ENCODE measurements around the gene SMG6. TPM values are rescaled to one million over a fixed set of nuclear protein-coding genes. Genes with fewer than 3 reads are reported as not detected.

SMG6 gene
- total RNA-seq, 1 donor from 2014 or later: 47.7 TPM

DNA sequence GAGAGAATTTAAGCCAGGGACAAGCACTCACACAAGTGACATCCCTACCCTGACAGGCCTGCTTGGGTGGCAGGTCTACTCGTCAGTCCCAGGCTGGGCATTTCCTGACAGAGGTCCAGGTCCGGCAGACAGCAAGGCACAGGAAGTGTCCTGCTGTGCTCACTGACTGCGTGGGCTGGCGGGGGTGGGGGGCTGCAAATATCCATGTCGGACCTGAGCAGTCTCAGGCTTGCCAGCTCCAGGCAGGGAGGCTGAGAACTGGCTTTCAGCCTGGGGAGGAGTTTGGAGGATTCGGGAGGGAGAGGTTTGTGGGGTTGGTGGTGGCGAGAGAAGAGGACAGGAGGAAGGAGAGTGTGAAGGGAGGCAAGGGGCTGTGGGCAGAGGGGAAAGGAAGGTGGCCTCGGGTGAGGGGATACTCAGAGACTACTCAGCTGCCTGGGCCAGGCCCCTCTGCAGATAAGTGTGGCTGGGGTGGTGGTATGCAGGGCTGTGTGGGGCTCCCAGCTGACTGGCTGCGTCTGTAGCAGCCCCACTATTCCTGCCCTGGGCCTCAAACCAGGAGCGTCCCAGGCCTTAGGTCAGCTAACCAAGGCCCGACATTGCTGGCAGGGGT is 240.9 kb downstream of the SMG6 start:
- H3K36me3 Mint-ChIP-seq (ENCODE audit: insufficient read depth): peaks cover 31% of the 10 kb centered on the region
- H3K27me3 Mint-ChIP-seq: peaks cover 32% of the 10 kb centered on the region
- no peaks in the 10 kb centered on the region for H3K4me1 Mint-ChIP-seq (ENCODE audit: low read depth)
- H3K9me3 Mint-ChIP-seq (ENCODE audit: low read depth): no peaks in the 10 kb centered on the region
- H3K27ac Mint-ChIP-seq: no peak overlapping the region
- TF ChIP-seq CTCF (IDR thresholded peaks at IDR 0.05; ENCODE audit: unreplicated experiment): no peak
- DNase-seq (ENCODE audit: low spot score, unreplicated experiment): no peak
- H3K4me3 Mint-ChIP-seq (ENCODE audit: low read depth): no peak overlapping the region

- H3K27me3 Mint-ChIP-seq: peaks cover 35% of the 10 kb centered on the region
- H3K4me3 Mint-ChIP-seq (ENCODE audit: low read depth): no peak overlapping the region
- no peaks in the 10 kb centered on the region for H3K4me1 Mint-ChIP-seq (ENCODE audit: low read depth)
- no peak for DNase-seq (ENCODE audit: low spot score, unreplicated experiment)
- no peaks in the 10 kb centered on the region for H3K9me3 Mint-ChIP-seq (ENCODE audit: low read depth)
- no peak overlapping the region for H3K27ac Mint-ChIP-seq
- peaks cover 31% of the 10 kb centered on the region for H3K36me3 Mint-ChIP-seq (ENCODE audit: insufficient read depth)
- no peak for TF ChIP-seq CTCF (IDR thresholded peaks at IDR 0.05; ENCODE audit: unreplicated experiment)
These were observed 242.1 kb downstream of the SMG6 start for GRCh38 chr17:2061441-2061958.

DNA sequence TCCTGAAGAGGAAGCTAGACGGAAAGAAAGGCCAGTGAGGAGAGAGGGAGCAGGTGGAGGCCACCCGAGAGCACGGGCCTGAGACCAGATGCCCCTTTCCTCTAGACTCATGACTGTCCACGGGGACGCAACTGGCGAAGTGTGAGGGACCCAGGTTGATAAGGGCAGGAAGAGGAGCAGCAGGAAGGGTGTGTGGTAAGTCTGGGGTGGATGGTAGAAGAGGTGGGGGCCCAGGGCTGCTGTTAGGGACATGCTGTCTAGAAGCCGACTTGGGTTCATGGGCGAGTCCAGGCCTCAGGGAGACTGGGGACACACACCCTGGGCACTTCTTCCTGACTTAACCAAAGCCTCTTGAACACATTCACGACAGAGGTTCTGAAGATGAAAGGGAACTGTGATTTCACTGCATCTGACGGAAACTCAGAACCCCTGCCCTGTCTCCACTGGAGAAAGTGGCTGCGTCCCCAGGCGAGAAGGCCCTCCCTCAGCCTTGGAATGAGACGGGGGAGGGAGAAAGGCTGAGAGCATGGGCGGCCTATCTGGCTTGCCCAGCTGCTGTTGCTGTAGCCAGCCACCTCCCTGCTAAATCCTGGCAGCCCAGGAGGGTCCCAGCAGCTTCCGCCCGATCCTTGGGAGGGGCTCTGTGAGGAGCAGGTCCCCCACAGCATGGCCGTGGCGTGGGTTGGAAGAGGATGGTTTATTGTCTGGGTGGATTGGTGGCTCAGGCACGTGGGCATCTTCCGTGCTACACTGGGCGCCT is 242.7 kb downstream of the SMG6 start:
- no peak for TF ChIP-seq CTCF (IDR thresholded peaks at IDR 0.05; ENCODE audit: unreplicated experiment)
- peaks cover 29% of the 10 kb centered on the region for H3K36me3 Mint-ChIP-seq (ENCODE audit: insufficient read depth)
- H3K27me3 Mint-ChIP-seq: peaks cover 35% of the 10 kb centered on the region
- no peak for DNase-seq (ENCODE audit: low spot score, unreplicated experiment)
- no peak overlapping the region for H3K27ac Mint-ChIP-seq
- H3K9me3 Mint-ChIP-seq (ENCODE audit: low read depth): no peaks in the 10 kb centered on the region
- H3K4me1 Mint-ChIP-seq (ENCODE audit: low read depth): no peaks in the 10 kb centered on the region
- no peak overlapping the region for H3K4me3 Mint-ChIP-seq (ENCODE audit: low read depth)

- H3K9me3 Mint-ChIP-seq (ENCODE audit: low read depth): no peaks in the 10 kb centered on the region
- H3K36me3 Mint-ChIP-seq (ENCODE audit: insufficient read depth): peaks cover 27% of the 10 kb centered on the region
- no peaks in the 10 kb centered on the region for H3K4me1 Mint-ChIP-seq (ENCODE audit: low read depth)
- no peak overlapping the region for H3K27ac Mint-ChIP-seq
- no peak for TF ChIP-seq CTCF (IDR thresholded peaks at IDR 0.05; ENCODE audit: unreplicated experiment)
- DNase-seq (ENCODE audit: low spot score, unreplicated experiment): no peak
- H3K4me3 Mint-ChIP-seq (ENCODE audit: low read depth): no peak overlapping the region
- peaks cover 35% of the 10 kb centered on the region for H3K27me3 Mint-ChIP-seq
These were observed 243.3 kb downstream of the SMG6 start for GRCh38 chr17:2060385-2060658.

GRCh38 chr17:2059547-2060384 is 243.8 kb downstream of the SMG6 start:
- H3K27ac Mint-ChIP-seq: no peak overlapping the region
- peaks cover 25% of the 10 kb centered on the region for H3K36me3 Mint-ChIP-seq (ENCODE audit: insufficient read depth)
- TF ChIP-seq CTCF (IDR thresholded peaks at IDR 0.05; ENCODE audit: unreplicated experiment): no peak
- no peaks in the 10 kb centered on the region for H3K4me1 Mint-ChIP-seq (ENCODE audit: low read depth)
- H3K4me3 Mint-ChIP-seq (ENCODE audit: low read depth): no peak overlapping the region
- H3K9me3 Mint-ChIP-seq (ENCODE audit: low read depth): no peaks in the 10 kb centered on the region
- no peak for DNase-seq (ENCODE audit: low spot score, unreplicated experiment)
- H3K27me3 Mint-ChIP-seq: peaks cover 35% of the 10 kb centered on the region
